GM08714 (cell line): Measurements from ENCODE around the gene PIGH.
"Not testable (repeated sequence)": the region's sequence is repeated elsewhere in the genome, so short reads cannot be mapped to it uniquely, and the experiment has no call there.

Source experiments
- H3K4me3 ChIP-seq: fragments of 200-500 bp; sonication (Bioruptor generic); 2 replicates; pipeline ENCODE4 v1.5.1; 2014; ENCODE audit warnings: mild to moderate bottlenecking, low read length, inconsistent platforms
- ZNF274 ChIP-seq: IDR thresholded peaks from 2 replicates; pipeline ENCODE4 v1.6.1; 2012; ENCODE audit warnings: mild to moderate bottlenecking, low read depth, low read length

PIGH gene

DNA sequence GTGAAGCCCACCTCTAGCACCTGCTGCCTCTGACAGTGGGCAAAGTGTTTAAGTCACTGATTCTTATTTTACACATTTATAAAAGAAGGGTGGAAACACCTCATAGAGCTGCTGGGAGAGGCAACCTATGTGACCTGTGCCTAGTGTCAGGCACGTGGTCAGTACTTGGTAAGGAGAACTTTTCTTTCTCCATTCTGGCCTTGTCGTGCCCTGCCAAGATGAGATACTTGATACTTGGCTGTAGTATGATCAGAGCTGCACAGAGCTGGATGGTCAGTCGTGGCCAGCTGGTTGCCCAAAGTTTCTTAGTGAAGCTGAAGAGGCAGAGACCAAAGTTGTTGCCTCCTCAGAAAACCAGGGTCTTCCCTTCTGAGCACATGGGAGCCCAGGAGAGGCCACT is 42.4 kb downstream of the PIGH start:
- TF ChIP-seq ZNF274 = no peak
- no peak overlapping the region for H3K4me3 ChIP-seq

- H3K4me3 ChIP-seq = no peak overlapping the region
- no peak for TF ChIP-seq ZNF274
Observed at GRCh38 chr14:67557118-67557517, 43.0 kb downstream of the PIGH start.

DNA sequence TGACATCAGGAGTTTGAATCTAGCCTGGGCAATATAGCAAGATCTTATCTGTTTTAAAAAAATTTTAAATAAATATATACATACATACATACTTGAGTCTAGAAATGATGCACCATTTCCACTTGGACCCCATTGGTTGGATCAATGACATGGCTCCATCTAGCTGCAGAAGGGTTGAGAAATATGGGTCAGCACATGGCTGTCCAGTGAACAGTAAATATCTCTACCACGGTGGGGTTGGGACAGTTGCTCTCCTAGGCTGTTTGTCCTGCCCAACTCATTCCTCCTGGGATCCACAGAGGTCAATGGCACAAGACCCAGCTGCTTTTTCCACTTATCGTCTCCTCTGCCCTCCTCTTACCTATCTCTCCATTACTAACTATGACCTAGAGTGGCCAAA is 43.4 kb downstream of the PIGH start:
- TF ChIP-seq ZNF274 = no peak
- H3K4me3 ChIP-seq = no peak overlapping the region

DNA sequence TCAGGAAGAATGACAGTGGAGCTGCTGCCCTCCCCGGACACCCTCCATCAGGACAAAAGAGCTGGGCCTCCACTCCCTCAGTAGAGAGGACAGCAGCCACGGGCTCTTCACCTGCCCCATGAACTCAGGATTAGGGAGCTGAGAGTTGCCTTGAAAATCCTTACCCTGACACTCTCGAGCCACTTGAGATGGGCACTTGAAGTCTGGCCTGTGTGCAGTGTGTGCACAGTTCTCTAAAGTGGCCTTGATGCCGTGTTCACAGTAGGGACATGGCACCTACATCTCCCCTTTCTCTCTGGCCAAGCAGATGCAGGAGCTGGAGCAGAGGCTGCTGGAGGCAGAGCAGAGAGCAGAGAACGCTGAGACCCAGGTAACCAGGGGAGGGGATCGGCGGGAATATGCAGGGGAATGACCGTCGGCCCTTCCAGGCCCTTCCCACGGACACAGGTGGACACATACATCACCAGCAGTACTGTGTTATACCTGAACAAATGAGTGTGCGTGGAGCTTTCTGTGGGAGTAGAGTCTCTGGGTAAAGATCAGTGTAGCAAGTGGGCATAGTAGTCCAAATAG is 44.5 kb downstream of the PIGH start:
- no peak overlapping the region for H3K4me3 ChIP-seq
- no peak for TF ChIP-seq ZNF274

DNA sequence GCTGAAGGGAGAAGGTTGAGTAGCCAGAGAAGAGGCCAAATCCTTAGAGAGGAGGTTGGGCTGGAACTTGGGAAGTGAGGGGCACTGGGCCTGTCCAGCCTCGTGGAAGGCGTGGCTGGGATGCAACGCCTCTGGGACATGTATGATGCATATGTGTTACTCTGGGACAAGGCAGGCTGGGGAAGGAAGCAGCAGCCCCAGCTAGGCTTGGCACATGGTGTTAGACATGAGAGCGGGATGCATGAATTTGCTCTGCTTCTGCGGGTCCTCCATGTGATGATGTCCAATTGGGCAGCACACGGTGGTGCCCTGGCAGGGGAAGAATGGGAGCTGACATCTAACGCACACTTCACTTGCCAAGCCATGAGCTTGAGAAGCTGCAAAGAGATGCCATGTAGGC is 45.7 kb downstream of the PIGH start:
- TF ChIP-seq ZNF274 = no peak
- no peak overlapping the region for H3K4me3 ChIP-seq

- H3K4me3 ChIP-seq = no peak overlapping the region
- no peak for TF ChIP-seq ZNF274
Observed at GRCh38 chr14:67553547-67553946, 46.5 kb downstream of the PIGH start.

DNA sequence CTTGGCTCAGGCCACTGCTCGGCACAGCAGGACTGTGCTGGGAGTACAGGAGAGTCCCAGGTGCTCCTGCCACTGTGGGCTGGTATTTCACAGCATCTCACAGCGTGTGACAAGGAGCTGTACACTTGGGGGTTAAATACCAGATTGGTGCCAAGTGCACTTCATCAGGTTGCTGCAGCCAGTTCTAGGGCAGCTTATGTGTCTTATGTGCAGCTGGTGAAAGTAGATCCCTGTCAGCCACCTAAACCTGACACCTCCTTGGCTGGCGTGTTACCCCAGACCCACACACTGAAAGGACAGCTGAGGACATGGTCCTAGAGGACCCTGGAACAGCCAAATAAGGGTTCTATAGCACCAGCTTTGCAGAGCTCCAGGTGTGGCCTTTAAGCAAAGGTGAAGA is 48.1 kb downstream of the PIGH start:
- H3K4me3 ChIP-seq = no peak overlapping the region
- TF ChIP-seq ZNF274 = no peak

- TF ChIP-seq ZNF274 = no peak
- no peak overlapping the region for H3K4me3 ChIP-seq
Observed at GRCh38 chr14:67551123-67551522, 48.9 kb downstream of the PIGH start.

- no peak overlapping the region for H3K4me3 ChIP-seq
- no peak for TF ChIP-seq ZNF274
Observed at GRCh38 chr14:67549734-67550133, 50.3 kb downstream of the PIGH start.

DNA sequence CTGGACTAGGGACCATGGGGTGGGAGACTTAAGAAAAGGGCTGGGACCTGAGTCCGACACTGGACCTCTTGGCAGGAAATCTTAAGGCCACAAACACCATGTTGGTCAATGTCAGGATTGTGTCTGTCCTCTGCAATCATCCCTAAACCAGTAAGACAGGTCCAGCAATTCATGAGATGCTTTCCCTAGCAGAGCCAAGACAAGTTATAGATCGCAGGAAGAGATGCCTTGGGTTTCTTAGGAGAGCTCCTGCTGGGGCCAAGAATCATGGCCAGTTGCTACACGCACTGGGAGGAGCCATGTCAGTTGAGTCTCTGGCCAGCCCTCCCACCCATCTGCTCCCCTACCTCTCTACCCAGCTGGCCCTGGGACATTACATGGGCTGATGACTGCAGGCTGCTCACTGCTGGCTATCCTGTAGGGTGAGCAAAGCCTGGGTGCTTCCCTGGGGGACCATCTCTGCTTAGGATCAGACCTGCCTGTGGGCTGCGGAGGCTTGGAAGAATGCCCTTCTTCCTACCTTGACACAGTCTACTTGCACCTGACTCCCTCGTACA is 52.8 kb downstream of the PIGH start:
- no peak for TF ChIP-seq ZNF274

GRCh38 chr14:67544590-67544989 is 55.5 kb downstream of the PIGH start:
- no peak overlapping the region for H3K4me3 ChIP-seq
- no peak for TF ChIP-seq ZNF274

More for the DNA sequence above, 52.8 kb downstream of the PIGH start:
- H3K4me3 ChIP-seq = no peak overlapping the region

DNA sequence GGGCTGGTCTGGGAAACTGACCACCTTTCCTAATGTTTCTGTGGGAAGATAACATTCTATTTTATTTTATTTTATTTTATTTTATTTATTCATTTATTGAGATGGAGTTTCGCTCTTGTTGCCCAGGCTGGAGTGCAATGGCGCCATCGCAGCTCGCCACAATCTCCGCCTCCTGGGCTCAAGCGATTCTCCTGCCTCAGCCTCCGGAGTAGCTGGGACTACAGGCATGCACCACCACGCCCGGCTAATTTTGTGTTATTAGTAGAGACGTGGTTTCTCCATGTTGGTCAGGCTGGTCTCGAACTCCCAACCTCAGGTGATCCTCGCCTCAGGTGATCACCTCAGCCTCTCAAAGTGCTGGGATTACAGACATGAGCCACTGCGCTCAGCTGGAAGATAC is 57.4 kb downstream of the PIGH start:
- H3K4me3 ChIP-seq = not testable (repeated sequence)

DNA sequence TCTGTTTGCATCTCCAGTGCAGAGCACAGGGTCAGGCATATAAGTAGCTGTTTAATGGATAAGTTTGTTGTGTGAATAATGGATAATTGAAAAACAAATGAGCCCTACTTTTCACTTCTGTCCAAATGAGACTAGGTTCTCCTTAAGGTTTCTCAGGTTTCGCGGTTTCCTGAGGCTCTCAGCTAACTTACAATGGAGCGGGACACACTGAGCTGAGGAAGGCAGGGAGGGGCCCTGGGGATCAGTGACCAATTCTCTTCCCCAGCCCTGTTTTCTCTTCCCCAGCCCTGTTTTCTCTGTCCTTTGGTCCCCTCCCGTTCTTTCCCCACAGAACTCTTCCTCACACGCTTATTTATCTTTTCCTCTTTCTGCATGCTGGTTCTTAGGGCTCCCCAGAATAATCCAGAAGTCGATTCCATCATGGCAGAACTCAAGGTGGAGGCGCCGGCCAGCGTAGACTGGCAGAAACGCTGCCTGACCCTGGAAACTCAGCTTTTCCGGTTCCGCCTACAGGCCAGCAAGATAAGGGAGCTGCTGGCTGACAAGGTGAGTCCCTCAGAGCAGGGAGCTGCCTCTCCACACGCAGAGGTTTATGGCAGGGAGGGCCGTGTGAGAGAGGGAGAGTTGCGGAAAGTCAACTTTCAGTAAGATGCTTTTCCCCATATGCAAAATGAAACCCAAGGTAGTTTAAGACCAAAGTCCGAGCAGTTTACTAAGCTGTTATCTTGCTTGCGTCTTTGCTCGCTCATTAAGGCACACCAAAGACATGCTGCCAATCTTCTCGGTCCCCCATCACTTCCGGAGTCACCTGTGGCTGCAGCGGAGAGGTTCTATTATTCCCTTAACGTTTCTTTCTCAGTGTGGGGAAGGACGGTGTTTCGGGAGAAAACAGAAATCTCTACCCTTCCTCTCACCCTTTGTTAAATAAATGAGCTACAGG is 58.4 kb downstream of the PIGH start:
- TF ChIP-seq ZNF274 = no peak
- peak overlapping the region; percentile 1; the same call in 1 of the 2 replicates for H3K4me3 ChIP-seq
